HL-60/S4 treated with retinoic acid at 250 ng/mL for 4 days and 3 days (cell line): ENCODE measurements around the gene MAP7.

ENCODE experiments used
- in situ Hi-C: fragments of 300-500 bp; cut with MboI; formaldehyde crosslinking; loops from 2 replicates; pipeline ENCODE4 v1.7.0; 2022; ENCODE audit warnings: low sequenced_read_pairs

The MAP7 gene

DNA sequence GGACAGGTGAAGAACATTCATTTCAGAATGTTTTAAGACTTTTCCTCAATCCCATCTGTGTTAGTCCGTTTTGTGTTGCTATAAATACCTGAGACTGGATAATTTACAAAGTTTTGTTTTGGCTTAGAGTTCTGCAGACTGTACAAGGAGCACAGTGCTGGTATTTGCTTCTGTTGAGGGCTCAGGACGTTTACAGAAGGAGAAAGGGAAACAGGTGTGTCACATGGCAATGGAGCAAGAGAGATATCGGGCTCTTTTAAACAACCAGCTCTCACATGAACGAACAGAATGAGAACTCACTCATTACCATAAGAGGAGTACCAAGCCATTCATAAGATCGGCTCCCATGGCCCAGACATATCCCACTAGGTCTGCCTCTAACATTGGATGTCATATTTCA, 16.7 kb downstream of the MAP7 start:
- in situ Hi-C loops: no loop called here

DNA sequence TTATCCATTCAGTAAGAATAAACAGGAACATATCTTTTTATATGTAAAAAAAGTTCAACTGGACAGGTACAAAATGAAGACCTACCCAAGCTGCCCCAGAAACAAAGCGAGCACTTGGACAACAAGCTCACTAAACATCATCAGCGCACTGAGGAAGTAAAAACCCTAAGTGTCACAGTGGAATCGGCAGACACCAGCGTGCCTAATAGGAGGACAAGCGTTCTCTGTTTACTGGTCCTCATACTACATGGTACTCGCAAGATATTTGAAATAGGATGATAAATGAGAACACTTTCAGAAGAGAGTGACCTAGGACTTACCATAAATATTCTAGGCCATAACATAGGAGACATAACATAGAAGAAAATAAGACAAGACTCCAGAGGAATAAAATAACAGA, 18.2 kb downstream of the MAP7 start:
- in situ Hi-C loops: no loop called here

DNA sequence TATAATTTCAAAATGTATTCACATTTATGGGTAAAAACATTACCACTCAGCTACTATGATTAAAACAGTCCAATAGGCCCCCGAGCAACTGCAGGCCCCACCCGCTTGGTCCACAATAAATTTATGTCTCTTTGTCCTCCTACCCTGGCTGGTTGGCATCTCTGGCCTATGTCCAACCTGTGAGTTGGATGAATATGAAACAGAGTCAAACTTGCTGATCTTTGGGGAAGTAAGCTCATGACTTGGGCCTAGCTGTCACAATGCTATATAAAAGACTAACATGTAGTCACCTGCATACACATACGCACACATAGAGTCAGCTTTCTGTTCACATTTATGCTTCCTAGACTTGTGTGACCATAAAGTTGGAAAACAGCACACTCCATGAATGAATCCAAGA, 20.5 kb downstream of the MAP7 start:
- in situ Hi-C loops: no loop called here

DNA sequence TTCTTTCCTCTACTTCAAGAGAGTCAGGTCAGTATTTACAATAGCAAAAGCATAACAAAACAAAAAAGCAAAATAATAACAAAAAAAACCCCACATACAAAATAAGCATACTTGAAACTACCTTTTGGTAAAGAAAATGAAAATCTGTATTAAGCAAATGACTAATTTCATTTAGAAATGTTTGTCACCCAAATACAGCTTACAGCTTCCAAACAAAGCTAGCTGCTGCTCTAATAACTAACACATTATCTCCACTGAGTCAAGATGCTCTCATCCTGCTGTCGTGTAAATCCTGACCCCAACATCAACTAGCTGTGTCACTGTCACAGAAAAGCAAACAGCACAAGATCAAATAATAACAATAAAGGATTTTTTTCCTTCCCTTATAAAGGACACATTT, 21.7 kb downstream of the MAP7 start:
- in situ Hi-C loops: no loop called here

DNA sequence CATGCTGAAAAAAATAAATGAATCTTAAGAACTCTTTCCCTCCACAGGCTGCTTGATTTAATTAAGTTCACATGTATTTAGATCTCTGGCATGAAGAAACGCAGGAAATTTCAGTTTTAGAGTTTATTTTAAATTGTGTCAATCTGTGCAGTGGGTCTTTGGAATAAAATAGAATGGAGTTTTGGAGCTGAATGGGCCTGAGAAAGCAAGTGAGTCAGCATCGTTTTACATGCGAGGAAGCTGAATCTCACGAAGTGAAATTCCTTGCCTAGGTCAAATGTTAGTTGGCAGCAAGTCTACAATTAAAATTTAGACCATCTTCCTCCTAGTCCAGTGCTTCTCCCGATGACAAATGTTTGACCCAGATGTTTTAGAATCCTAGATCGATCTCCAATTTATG, 22.4 kb downstream of the MAP7 start:
- in situ Hi-C loops: no loop called here

DNA sequence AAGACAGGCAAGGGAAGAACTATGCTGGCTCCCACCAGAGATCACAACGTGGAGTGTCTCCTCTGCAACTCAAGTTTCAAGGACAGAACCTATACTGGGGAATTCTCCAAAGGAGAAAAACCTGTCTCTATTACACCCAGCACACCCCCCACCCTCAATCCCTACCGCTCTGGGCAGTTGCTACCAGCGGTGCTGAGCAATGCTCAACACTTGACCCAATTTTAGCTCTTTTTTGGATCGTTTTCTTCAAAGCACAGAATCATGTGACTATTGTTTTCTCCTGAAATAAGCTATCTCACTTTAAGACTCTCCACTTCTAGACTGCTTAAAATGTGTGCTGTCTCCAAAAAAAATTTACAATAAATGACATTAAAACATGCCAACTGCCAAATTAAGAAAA, 23.3 kb downstream of the MAP7 start:
- in situ Hi-C loops: no loop called here

DNA sequence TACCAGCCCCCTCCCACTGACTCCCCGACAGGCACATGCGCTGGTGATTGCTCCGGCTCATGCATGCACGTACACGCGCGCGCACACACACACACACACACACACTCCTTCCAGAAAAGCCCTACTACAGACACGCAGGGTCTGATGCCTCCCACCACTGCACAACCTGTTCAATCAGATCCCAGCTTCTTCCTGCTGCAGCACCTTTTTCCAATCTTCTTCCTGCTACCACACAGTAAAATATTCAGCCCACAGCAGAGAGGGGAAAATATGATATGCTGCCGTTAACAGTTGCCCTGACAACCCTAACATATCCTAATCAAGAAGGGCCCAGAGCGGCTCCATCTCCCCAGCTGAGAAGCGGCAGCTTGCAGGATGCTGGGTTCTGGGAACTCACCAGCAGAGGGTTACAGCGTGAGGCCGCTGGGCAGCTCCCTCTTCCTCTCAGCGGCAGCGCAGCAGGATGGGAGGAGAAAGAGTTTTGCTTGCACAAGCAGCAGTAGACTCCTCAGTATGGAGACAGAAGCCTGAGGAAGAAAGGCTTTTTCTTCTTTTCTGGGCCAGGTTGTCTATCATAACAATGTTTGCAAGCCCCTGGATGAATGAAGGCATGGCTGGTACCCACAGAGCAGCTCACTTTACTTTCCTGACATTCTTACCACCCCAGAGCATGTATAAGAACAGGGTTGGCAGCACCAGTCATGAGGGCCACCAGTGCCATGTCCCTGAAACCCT, 23.9 kb downstream of the MAP7 start:
- in situ Hi-C loops: no loop called here

DNA sequence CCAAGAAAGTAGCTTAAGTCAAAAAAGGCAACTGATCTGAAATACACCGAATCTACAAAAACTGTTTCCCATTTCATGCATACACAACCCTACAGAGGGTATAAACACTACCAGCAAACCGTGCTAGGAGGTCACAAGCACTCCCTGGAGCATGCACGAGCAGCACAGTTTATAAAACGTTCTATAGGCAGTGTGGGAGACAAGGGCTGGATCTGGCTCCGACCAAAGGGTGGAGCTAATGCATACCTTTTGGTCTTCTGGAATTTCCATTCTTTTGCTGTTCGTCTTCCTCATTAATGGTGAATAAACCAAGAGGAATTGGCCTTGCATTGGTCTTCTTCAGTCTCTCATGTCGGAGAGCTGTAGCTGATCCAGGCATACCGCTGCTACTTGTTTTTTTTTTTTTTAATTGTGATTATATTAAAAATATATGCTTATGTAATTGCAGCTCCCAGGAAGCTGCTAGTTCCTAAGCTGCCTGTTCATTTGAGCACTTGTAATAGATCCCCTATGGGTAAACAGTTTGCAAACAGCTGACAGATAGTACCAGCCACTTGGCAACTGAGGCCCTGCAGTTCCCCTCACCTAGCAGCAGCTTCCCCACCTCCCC, 24.5 kb downstream of the MAP7 start:
- in situ Hi-C loops: no loop called here

DNA sequence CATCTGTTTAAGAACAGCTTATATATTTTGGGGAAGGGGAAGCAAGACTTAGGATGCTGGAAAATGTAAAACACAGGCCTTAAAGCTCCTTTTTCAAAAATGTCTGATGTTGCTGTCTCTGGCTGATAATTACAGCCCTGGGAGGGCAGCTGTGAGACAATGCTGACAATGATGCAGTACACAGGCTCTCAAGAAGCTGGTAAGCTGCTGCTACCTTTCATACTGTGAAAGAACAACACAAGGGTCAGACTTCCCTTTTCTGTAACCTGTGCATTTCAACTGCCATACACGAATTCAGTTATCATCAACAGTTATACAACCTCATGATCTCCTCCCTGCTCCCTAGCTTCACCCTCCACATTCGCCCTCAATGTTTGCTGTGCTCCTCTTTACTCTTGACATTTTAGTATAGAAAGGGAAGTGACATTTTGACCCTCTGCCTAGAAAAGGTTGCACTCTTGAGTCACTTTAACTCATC, 25.2 kb downstream of the MAP7 start:
- in situ Hi-C loops: no loop called here

DNA sequence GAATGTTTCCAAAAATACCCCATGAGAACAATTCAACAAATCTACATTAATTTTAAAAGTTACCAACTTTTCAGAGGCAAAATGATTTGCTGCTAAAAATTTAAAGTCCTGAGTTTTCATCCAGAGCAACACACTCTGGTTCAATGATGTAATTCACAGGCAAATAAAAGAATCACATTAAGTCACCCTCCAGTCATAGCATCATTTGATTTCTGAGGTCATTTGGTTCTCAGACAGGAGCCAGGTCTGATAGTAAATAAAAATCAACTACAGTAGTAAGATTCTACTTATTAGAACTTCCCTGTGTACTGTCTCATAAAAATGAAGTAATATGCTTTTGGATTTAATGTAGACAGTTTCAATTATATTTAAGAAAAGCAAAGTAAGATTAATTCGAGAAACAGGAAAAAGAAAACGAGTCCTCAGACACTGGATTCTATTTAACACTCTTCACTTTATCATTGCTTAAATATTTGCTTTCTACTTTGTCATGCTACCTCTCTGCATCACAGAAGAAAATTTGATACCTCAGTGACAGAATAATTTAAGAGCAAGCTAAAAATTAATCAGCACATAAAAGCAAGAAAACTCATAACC, 25.8 kb downstream of the MAP7 start:
- in situ Hi-C loops: no loop called here

DNA sequence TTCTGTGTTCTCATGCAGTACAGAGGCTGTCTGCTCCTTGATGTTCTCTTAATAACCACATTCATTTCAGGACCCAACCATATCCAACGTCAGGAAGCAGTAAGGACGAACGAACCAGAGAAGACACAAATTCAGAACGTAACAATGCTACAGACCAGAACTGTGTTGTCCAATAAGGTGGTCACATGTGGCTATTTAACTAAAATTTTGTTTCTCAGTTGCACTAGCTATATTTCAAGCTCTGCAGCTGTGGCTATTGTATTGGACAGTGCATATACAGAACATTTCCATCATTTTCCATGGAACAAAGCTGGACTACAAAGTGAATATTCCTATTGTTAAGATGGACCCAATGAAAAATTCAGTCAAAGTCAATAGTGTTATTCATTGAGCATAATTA, 27.0 kb downstream of the MAP7 start:
- in situ Hi-C loops: no loop called here

DNA sequence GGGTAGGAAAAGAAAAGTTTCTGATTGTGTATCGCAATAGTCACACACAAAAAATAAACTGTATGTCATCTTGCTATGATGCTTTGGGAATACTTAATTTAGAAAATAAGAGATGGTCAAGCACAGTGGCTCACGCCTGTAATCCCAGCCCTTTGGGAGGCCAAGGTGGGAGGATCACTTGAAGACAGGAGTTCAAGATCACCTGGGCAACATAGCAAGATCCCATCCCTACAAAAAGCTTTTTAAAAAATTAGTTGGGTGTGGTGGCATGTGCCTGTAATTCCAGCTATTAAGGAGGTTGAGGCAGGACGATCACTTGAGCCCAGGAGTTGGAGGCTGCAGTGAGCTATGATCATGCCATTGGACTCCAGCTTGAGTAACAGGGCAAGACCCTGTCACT, 27.6 kb downstream of the MAP7 start:
- in situ Hi-C loops: no loop called here

DNA sequence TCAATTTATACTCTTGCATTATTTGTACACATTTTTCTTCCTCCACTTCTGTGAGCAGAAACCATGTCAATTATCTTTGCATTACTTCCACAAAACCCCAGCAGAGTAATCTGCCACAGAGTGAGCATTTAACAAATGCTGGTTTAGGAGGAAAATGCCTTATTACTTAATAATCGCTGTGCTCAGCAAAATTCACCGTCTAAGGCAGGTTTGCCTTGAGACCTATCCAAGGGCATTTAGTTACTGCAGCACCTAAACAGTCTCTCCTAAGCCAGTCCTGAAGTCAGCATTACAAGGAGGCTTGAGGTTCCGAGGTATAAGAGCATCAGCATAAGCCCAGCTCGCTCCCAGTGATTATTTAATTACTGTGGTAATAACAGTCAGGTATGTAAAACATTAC, 28.3 kb downstream of the MAP7 start:
- in situ Hi-C loops: no loop called here

DNA sequence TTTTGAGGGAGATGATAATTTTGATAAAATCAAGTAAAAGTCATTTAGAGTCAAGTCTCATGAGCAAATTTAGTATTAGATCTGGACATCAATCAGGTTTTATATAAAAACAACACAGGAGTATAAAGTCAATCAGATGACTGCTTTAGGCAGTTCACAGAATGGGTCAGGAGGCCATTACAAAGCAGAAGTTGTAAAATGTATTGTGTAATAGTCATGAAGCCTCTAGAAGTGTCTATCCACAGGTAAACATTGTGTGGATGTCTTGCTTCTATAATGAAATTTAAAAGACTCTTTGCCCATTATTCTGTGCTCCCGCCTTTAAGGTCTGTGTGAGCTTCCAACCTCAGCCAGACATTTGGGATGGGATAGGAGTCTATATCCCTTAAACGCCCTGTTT, 28.8 kb downstream of the MAP7 start:
- in situ Hi-C loops: no loop called here

DNA sequence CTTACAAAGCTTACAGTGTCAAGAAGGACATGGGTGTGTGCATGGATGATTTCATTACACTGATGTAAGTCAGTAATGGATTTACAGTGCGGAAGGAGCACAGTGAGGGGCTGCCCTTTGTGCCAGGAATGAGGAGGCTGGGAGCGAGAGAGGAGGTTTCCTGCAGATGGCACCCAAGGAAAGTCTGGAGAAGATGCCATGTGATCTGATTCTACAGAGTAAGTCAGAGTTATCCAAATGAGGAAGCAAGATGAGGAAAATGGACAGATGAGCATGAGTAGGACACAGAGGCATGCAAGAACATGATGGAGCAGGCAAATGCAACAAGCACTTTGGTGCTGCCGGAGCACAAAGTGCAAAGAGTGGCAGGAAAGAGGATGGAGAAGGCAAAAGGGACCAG, 29.7 kb downstream of the MAP7 start:
- in situ Hi-C loops: no loop called here

DNA sequence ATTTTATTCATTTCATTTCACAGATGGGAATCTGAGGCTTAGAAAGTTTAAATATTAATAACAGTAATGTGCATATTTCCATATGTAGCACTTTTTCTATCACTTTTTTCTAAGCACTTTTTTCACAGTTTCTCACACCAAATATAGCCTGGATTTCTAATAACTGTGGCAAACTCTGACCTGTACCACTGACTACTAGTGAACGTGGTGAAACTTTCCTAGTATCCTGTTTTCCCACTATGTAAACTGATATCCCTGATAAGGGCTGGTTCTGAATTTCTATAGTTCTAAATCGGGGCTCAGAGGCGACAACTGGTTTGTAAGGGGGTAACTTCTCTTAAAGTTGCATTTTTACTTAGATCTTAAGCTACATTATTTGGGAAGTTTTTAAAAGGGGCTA, 32.6 kb downstream of the MAP7 start:
- in situ Hi-C loops: no loop called here

DNA sequence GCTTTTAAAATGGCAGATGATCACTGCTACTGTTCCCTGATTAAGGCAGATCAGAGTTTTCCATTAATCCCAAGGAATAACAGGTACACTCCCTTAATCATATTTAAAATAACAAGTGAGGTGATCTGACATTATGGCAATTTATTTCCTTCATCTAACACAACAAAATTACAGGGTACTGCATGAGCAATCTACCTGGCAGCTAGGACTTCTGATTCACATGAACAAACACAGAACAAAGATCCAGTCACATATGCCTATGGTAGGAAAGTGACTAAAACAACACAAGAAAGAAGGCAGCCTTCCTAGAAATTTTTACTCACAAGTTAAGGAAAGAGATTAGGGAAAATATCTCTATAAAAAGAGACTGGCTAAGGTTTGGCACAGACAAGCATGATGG, 33.2 kb downstream of the MAP7 start:
- in situ Hi-C loops: no loop called here

DNA sequence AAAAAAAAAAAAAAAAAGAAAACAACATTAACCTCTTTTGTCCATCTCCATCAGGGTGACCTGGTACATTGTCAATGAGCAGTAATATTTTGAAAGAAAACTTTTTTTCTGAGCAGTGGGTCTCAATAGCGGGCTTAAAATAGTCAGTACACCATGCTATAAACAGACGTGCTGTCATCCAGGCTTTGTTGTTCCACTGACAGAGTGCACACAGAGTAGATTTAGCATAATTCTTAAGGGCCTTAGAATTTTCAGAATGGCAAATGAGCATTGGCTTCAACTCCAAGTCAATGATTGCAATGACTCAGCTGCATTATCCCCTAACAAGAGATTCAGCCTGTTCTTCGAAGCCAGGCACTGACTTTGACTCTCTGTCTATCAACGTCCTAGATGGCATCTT, 35.6 kb downstream of the MAP7 start:
- in situ Hi-C loops: no loop called here

DNA sequence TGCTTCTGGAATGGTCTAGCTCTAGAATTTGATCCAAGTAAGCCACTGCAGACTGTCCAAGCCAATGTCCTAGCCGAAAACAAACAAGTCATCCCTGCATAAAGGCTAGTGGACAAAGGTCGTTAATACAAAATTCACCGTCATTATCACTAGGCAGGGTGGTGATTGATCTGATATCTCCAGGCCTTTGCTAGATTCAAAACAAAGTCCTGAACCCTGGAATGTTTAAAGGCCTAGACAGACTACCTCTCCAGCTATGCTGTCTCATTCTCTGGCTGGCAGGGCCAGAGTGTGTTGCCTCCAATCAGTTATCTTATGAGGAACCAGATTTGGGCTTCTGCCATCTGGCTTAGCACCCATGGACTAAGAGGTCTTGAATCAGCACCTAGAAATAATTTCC, 38.3 kb downstream of the MAP7 start:
- in situ Hi-C loops: no loop called here

DNA sequence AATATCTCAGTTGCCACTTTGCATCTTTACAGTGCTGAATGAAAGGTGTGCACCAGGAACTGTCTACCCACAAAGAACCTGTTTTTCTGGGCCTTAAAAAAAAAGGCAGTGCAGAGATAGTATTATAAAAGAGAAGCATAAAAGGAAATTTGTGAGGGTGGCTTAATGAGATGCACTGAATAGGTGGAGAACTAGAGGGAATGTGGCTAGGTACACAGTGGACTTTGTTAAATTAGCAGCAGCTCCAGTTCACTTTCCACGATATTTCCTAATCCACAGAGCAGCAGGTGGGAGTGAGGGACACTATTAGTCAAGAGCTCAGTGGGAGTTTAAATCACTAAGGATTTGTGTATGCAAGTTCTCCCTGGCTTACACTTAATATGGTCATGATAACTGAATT, 38.8 kb downstream of the MAP7 start:
- in situ Hi-C loops: no loop called here

DNA sequence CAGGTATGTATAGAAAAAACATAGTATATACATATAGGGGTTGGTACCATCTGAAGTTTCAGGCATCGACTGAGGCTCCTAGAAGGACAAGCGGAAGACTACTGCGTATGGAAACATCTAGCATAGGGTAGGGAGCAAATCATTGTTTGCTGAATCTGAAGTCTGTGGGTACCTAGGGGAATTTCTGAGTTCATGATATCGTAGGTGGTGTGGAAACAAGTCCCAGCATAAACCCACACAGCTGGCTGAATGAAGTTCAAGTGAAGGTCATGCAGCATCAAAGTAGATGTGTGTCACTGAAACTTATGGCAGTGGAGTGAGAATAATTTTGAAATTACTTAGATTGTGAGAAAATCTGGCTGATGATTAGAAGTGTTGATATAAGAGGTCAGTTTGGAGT, 39.4 kb downstream of the MAP7 start:
- in situ Hi-C loops: no loop called here

DNA sequence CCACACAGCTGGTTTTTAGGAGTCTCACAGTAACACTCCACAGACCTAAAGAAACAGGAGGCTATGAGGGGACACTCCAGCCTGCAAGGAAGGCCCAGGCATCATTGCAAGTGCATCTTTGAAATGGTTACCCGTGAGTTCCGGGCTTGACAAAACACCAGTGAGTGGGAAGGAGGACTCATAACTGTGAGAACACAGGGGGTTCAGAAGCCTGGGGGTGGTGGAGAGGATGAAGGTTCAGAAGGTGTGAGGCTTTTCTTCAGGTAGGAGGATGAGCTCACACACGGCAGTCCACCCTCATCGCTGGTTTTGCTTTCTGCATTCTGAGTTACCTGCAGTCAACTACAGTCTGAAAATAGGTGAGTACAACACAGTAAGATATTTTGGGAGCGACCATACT, 39.9 kb downstream of the MAP7 start:
- in situ Hi-C loops: no loop called here
